ENCODE data around the gene PROK1. TPM values are rescaled to one million over a fixed set of nuclear protein-coding genes. Genes with fewer than 3 reads are reported as not detected.
"Not testable (repeated sequence)": the region's sequence is repeated elsewhere in the genome, so short reads cannot be mapped to it uniquely, and the experiment has no call there.

The PROK1 gene
- total RNA-seq = 1 to 10 TPM in 1 of 9 donors, under 1 TPM in 4, not detected in 4; 0.23 to 2.1 (median 0.40) TPM
- polyA plus RNA-seq = 1 to 10 TPM in 1 of 2 donors, under 1 TPM in 1; 0.07 to 3.4 TPM
- long read RNA-seq, donor 1 = 0 reads
- long read RNA-seq, donor 2 = 0 reads
- long read RNA-seq, donor 3 = 0 reads

- TF ChIP-seq POLR2A (IDR thresholded peaks at IDR 0.05) (no peak), CTCF (IDR thresholded peaks at IDR 0.05) (no peak)
- H3K4me3 ChIP-seq = no peak within 1 kb of the TSS
- no peaks in the 10 kb centered on the region for H3K36me3 ChIP-seq
- 67 to 79% (median 70%) methylated on average over 8 of the region's 8 CpGs for WGBS, 4 donors
- no peak within 1 kb of the TSS for H3K27ac ChIP-seq
- H3K27me3 ChIP-seq = peaks cover 0 to 20% (median 0%) of the 10 kb centered on the region in 9 donors
- DNase-seq = no peak
- no peaks in the 10 kb centered on the region for H3K9me3 ChIP-seq
- intact Hi-C loops (cut with DNase I) = loop anchor here in 1 of 10 donors (5.0 kb wide), 1 partner anchor 34 kb away; no protein-coding TSS in a partner anchor
- no peaks in the 10 kb centered on the region for H3K4me1 ChIP-seq
- ATAC-seq = no peak
Measured at GRCh38 chr1:110450929-110451328, at the start of gene PROK1. Gene PROK1 (plus strand): TSS chr1:110451149. CDS start chr1:110451217, 68 bp downstream.

- Histone ChIP-seq H3K9me3 (no peaks in the 10 kb centered on the region), H3K4me1 (peaks cover 0 to 24% (median 18%) of the 10 kb centered on the region in 12 donors), H3K27me3 (no peaks in the 10 kb centered on the region), H3K4me3 (no peak overlapping the region), H3K27ac (no peak overlapping the region), H3K36me3 (peaks cover 0 to 74% (median 70%) of the 10 kb centered on the region in 9 donors)
- ATAC-seq (no peak), DNase-seq (no peak)
- intact Hi-C loops (cut with DNase I) = loop anchor here in 2 of 10 donors (2.0 to 10.0 kb wide), 2 partner anchors 61 to 369 kb away; partner anchors contain the start of gene STRIP1 (in 1 of the 2)
- TF ChIP-seq POLR2A (IDR thresholded peaks at IDR 0.05) (no peak), CTCF (IDR thresholded peaks at IDR 0.05) (no peak)
- WGBS, 4 donors = 93 to 95% (median 94%) methylated on average over 5 of the region's 5 CpGs
Measured at GRCh38 chr1:110403805-110404204, 47.1 kb upstream of the PROK1 start.

- WGBS, 4 donors = 88 to 94% (median 91%) methylated on average over 4 of the region's 4 CpGs
- no peak for ATAC-seq
Measured at GRCh38 chr1:110404401-110404800, 46.5 kb upstream of the PROK1 start.

GRCh38 chr1:110406407-110406806 lies 44.5 kb upstream of the PROK1 start:
- intact Hi-C loops (cut with DNase I) = loop anchor here in 9 of 10 donors (2.0 to 10.0 kb wide), 6 partner anchors 64 to 372 kb away; partner anchors contain the start of genes KCNC4 (in 4 of the 9), RBM15 (in 3 of the 9) and STRIP1 (in 1 of the 9)
- not testable (repeated sequence) for H3K27me3 ChIP-seq, ATAC-seq, H3K9me3 ChIP-seq, DNase-seq
- Histone ChIP-seq H3K36me3 (peaks cover 0 to 48% (median 44%) of the 10 kb centered on the region in 9 donors), H3K4me3 (peak overlapping the region; percentile 65 to 100 (median 84)), H3K27ac (peak overlapping the region in 5 of 12 donors; percentile 93 to 97 (median 97)), H3K4me1 (peaks cover 0 to 25% (median 18%) of the 10 kb centered on the region in 12 donors)
- 78 to 81% (median 79%) methylated on average over 15 of the region's 15 CpGs for WGBS, 4 donors

More at GRCh38 chr1:110404401-110404800, 46.5 kb upstream of the PROK1 start:
- Histone ChIP-seq H3K9me3 (no peaks in the 10 kb centered on the region), H3K4me1 (peaks cover 0 to 25% (median 18%) of the 10 kb centered on the region in 12 donors), H3K36me3 (peaks cover 0 to 68% (median 64%) of the 10 kb centered on the region in 9 donors), H3K4me3 (no peak overlapping the region), H3K27ac (no peak overlapping the region), H3K27me3 (no peaks in the 10 kb centered on the region)
- intact Hi-C loops (cut with DNase I) = loop anchor here in 2 of 10 donors (2.0 to 10.0 kb wide), 2 partner anchors 62 to 370 kb away; partner anchors contain the start of gene STRIP1 (in 1 of the 2)
- no peak for DNase-seq
- TF ChIP-seq CTCF (IDR thresholded peaks at IDR 0.05) (no peak), POLR2A (IDR thresholded peaks at IDR 0.05) (no peak)

Data from heart left ventricle (tissue), 16 donors.